Trophoblast cell (in vitro differentiated cells and primary cell): Measurements from ENCODE around the gene UPF1.

Experiments used
- DNase-seq, 2 donors: peaks; one replicate each; pipeline ENCODE4 v3.0.0-alpha.2; 2016
- H2AFZ ChIP-seq: 2 replicates; pipeline ENCODE4 v1.6.1; 2013; ENCODE audit warnings: low read length, moderate library complexity, mild to moderate bottlenecking; ENCODE audit not compliant: insufficient read depth, poor library complexity
- H2AK5ac ChIP-seq: 2 replicates; pipeline ENCODE4 v1.6.1; 2013; ENCODE audit warnings: mild to moderate bottlenecking, low read length
- H2BK120ac ChIP-seq: 2 replicates; pipeline ENCODE4 v1.6.1; 2013; ENCODE audit warnings: low read length, mild to moderate bottlenecking, moderate library complexity; ENCODE audit not compliant: insufficient read depth, poor library complexity
- H2BK12ac ChIP-seq: 2 replicates; pipeline ENCODE4 v1.6.1; 2013; ENCODE audit warnings: mild to moderate bottlenecking, low read length, moderate library complexity
- H2BK5ac ChIP-seq: 2 replicates; pipeline ENCODE4 v1.6.1; 2013; ENCODE audit warnings: low read length, low read depth, moderate library complexity, mild to moderate bottlenecking; ENCODE audit not compliant: poor library complexity
- H3K14ac ChIP-seq: 2 replicates; pipeline ENCODE4 v1.6.1; 2013; ENCODE audit warnings: mild to moderate bottlenecking, low read length
- H3K18ac ChIP-seq: 2 replicates; pipeline ENCODE4 v1.6.1; 2013; ENCODE audit warnings: mild to moderate bottlenecking, low read length
- H3K23ac ChIP-seq: 2 replicates; pipeline ENCODE4 v1.6.1; 2013; ENCODE audit warnings: low read length
- H3K27ac ChIP-seq: 2 replicates; pipeline ENCODE4 v1.5.1; 2013; ENCODE audit warnings: low read depth, mild to moderate bottlenecking, inconsistent platforms, low read length, moderate library complexity
- H3K27me3 ChIP-seq: 2 replicates; pipeline ENCODE4 v1.6.1; 2013; ENCODE audit warnings: inconsistent platforms, mild to moderate bottlenecking, low read length, moderate library complexity; ENCODE audit not compliant: insufficient read depth
- H3K36me3 ChIP-seq, 2 experiments: 1 replicate in 1 of 2; 2 replicates in 1 of 2; pipeline ENCODE4 v1.6.1; 2013; ENCODE audit warnings: low read length in 2 of 2, mild to moderate bottlenecking in 2 of 2, moderate library complexity in 1 of 2; ENCODE audit not compliant: insufficient read depth in 2 of 2, control insufficient read depth in 1 of 2
- H3K4ac ChIP-seq: 2 replicates; pipeline ENCODE4 v1.6.1; 2013; ENCODE audit warnings: low read depth, mild to moderate bottlenecking, low read length, moderate library complexity
- H3K4me1 ChIP-seq, 2 experiments: 1 replicate in 1 of 2; 2 replicates in 1 of 2; pipeline ENCODE4 v1.6.1; 2013; ENCODE audit warnings: low read length in 2 of 2, mild to moderate bottlenecking in 2 of 2, moderate library complexity in 1 of 2; ENCODE audit not compliant: insufficient read depth in 2 of 2, control insufficient read depth in 1 of 2
- H3K4me2 ChIP-seq: 2 replicates; pipeline ENCODE4 v1.6.1; 2013; ENCODE audit warnings: inconsistent platforms, mild to moderate bottlenecking, low read length, moderate library complexity
- H3K4me3 ChIP-seq: 2 replicates; pipeline ENCODE4 v1.5.1; 2013; ENCODE audit warnings: mild to moderate bottlenecking, low read depth, low read length, inconsistent platforms
- H3K79me1 ChIP-seq: one replicate; pipeline ENCODE4 v1.6.1; 2013; ENCODE audit warnings: low read length
- H3K79me2 ChIP-seq: 2 replicates; pipeline ENCODE4 v1.6.1; 2013; ENCODE audit warnings: low read length, mild to moderate bottlenecking; ENCODE audit not compliant: control insufficient read depth, insufficient read depth, poor library complexity
- H3K9ac ChIP-seq: 2 replicates; pipeline ENCODE4 v1.6.1; 2013; ENCODE audit warnings: mild to moderate bottlenecking, low read length
- H3K9me3 ChIP-seq: 2 replicates; pipeline ENCODE4 v1.6.1; 2013; ENCODE audit warnings: low read depth, mild to moderate bottlenecking, control low read depth, inconsistent platforms, low read length; ENCODE audit not compliant: insufficient read depth
- H4K12ac ChIP-seq: 2 replicates; pipeline ENCODE4 v1.6.1; 2013; ENCODE audit warnings: low read depth, mild to moderate bottlenecking, low read length, moderate library complexity
- H4K8ac ChIP-seq: 2 replicates; pipeline ENCODE4 v1.6.1; 2013; ENCODE audit warnings: low read depth, mild to moderate bottlenecking, low read length, moderate library complexity
- H4K91ac ChIP-seq: one replicate; pipeline ENCODE4 v1.6.1; 2013; ENCODE audit warnings: low read depth, mild to moderate bottlenecking, low read length, moderate library complexity
- WGBS: extraction: QIAGEN DNeasy Blood & Tissue Kit; methylation state at CpG from one replicate; pipeline ENCODE4 v1.1.7; 2013; ENCODE audit warnings: missing lambda C conversion rate; ENCODE audit not compliant: insufficient read length, insufficient coverage; ENCODE audit errors: extremely low coverage; 5-methylcytosine and 5-hydroxymethylcytosine counted together

UPF1 gene

GRCh38 chr19:18830488-18830887 is 1.3 kb upstream of the UPF1 start:
- no peak overlapping the region for H2BK120ac ChIP-seq
- H3K79me1 ChIP-seq = peaks cover 5% of the 10 kb centered on the region
- H3K14ac ChIP-seq = no peak overlapping the region
- no peak overlapping the region for H3K4me3 ChIP-seq
- H2BK5ac ChIP-seq = no peak overlapping the region
- H3K27ac ChIP-seq = no peak overlapping the region
- H4K91ac ChIP-seq = no peak overlapping the region
- H3K4me1 ChIP-seq = peaks cover 8 to 9% of the 10 kb centered on the region in 2 experiments
- peaks cover 27% of the 10 kb centered on the region for H3K79me2 ChIP-seq
- no peak overlapping the region for H3K9ac ChIP-seq
- no peak overlapping the region for H2BK12ac ChIP-seq
- H4K8ac ChIP-seq = no peak overlapping the region
- H2AFZ ChIP-seq = no peak overlapping the region
- no peaks in the 10 kb centered on the region for H3K9me3 ChIP-seq
- no peak overlapping the region for H3K4me2 ChIP-seq
- no peak overlapping the region for H3K4ac ChIP-seq
- H3K18ac ChIP-seq = no peak overlapping the region
- H4K12ac ChIP-seq = no peak overlapping the region
- H3K27me3 ChIP-seq = no peaks in the 10 kb centered on the region
- DNase-seq = no peak
- no CpG with 5 or more reads among the region's 2 CpGs for WGBS
- H2AK5ac ChIP-seq = no peak overlapping the region
- peaks cover 6 to 7% of the 10 kb centered on the region in 2 experiments for H3K36me3 ChIP-seq
- no peak overlapping the region for H3K23ac ChIP-seq

GRCh38 chr19:18832306-18833140 is 764 bp downstream of the UPF1 start:
- Histone ChIP-seq H3K4me1 (peaks cover 8 to 9% of the 10 kb centered on the region in 2 experiments), H3K79me2 (peaks cover 33% of the 10 kb centered on the region), H2BK120ac (peak overlapping the region; percentile 72), H3K23ac (no peak overlapping the region), H3K27me3 (no peaks in the 10 kb centered on the region), H4K12ac (peak overlapping the region; percentile 60), H3K9me3 (no peaks in the 10 kb centered on the region), H4K91ac (peak overlapping the region; percentile 91), H3K9ac (peak overlapping the region; percentile 95), H2BK12ac (no peak overlapping the region), H3K27ac (peak overlapping the region; percentile 29), H3K18ac (peak overlapping the region; percentile 82), H2AFZ (peak overlapping the region; percentile 59), H3K4ac (peak overlapping the region; percentile 98), H4K8ac (peak overlapping the region; percentile 89), H2AK5ac (peak overlapping the region; percentile 8), H3K14ac (peak overlapping the region; percentile 94), H3K36me3 (peaks cover 12 to 14% of the 10 kb centered on the region in 2 experiments), H3K79me1 (peaks cover 5% of the 10 kb centered on the region), H3K4me3 (peak overlapping the region; percentile 95), H3K4me2 (peak overlapping the region; percentile 95), H2BK5ac (peak overlapping the region; percentile 73)
- DNase-seq = peak; percentile 14 to 16
- WGBS = no CpG with 5 or more reads among the region's 69 CpGs

- Histone ChIP-seq H3K18ac (no peak overlapping the region), H3K27me3 (no peaks in the 10 kb centered on the region), H3K4me1 (peaks cover 8 to 9% of the 10 kb centered on the region in 2 experiments), H2BK12ac (no peak overlapping the region), H3K14ac (no peak overlapping the region), H3K9me3 (no peaks in the 10 kb centered on the region), H3K36me3 (peaks cover 17 to 20% of the 10 kb centered on the region in 2 experiments), H4K8ac (no peak overlapping the region), H3K79me2 (peaks cover 35% of the 10 kb centered on the region), H3K79me1 (peaks cover 5% of the 10 kb centered on the region), H2AK5ac (no peak overlapping the region), H4K12ac (no peak overlapping the region), H3K4me2 (peak overlapping the region; percentile 95), H3K27ac (no peak overlapping the region), H4K91ac (no peak overlapping the region), H2BK120ac (no peak overlapping the region), H3K4me3 (peak overlapping the region; percentile 95), H2BK5ac (no peak overlapping the region), H2AFZ (no peak overlapping the region), H3K23ac (no peak overlapping the region), H3K4ac (peak overlapping the region; percentile 98), H3K9ac (peak overlapping the region; percentile 95)
- no CpG with 5 or more reads among the region's 9 CpGs for WGBS
- DNase-seq = peak in 1 of 2 donors; percentile 17
Measured at GRCh38 chr19:18833141-18833476, 1.4 kb downstream of the UPF1 start.

- no peak overlapping the region for H2BK5ac ChIP-seq
- H2BK12ac ChIP-seq = no peak overlapping the region
- peak overlapping the region; percentile 95 for H3K4me2 ChIP-seq
- no peak overlapping the region for H4K12ac ChIP-seq
- WGBS = no CpG with 5 or more reads among the region's 18 CpGs
- H3K79me1 ChIP-seq = peaks cover 5% of the 10 kb centered on the region
- no peak overlapping the region for H3K9ac ChIP-seq
- H3K27me3 ChIP-seq = no peaks in the 10 kb centered on the region
- no peak overlapping the region for H2BK120ac ChIP-seq
- H3K36me3 ChIP-seq = peaks cover 18 to 20% of the 10 kb centered on the region in 2 experiments
- H3K9me3 ChIP-seq = no peaks in the 10 kb centered on the region
- H2AFZ ChIP-seq = no peak overlapping the region
- no peak overlapping the region for H4K8ac ChIP-seq
- DNase-seq = no peak
- H3K27ac ChIP-seq = no peak overlapping the region
- H3K4ac ChIP-seq = peak overlapping the region; percentile 99
- H3K14ac ChIP-seq = no peak overlapping the region
- no peak overlapping the region for H3K23ac ChIP-seq
- peaks cover 35% of the 10 kb centered on the region for H3K79me2 ChIP-seq
- no peak overlapping the region for H2AK5ac ChIP-seq
- H4K91ac ChIP-seq = no peak overlapping the region
- peak overlapping the region; percentile 23 for H3K4me3 ChIP-seq
- H3K4me1 ChIP-seq = peaks cover 8 to 9% of the 10 kb centered on the region in 2 experiments
- H3K18ac ChIP-seq = no peak overlapping the region
Measured at GRCh38 chr19:18833849-18834643, 2.3 kb downstream of the UPF1 start.
